ENCODE results near the gene TH.

Gene TH

DNA sequence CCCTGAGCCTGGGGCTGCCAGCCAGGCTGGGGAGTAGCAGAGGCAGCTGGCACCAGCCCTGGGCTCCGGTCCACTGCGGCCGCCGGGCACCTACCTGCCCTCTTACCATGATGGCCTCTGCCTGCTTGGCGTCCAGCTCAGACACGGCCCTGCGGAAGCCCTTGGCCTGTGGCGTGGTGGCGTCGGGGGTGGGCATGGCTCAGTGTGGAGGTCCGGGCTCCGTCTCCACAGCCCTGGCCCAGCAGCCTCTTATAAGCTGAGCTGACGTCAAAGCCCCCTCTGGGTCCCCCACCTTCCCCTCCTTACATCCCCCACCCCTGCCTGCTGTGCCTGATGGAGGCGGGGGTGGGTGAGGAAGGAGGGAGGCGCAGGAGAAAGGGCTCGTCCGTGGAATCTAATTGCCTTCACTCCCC, at the start of gene TH:
TSS of gene TH (minus strand) at position 225 of the 413 bp plus-strand sequence. CDS start at position 196, 29 bp downstream.
- DNase-seq, result no peak

GRCh38 chr11:2221024-2221423, 49.4 kb upstream of the TH start:
- DNase-seq, result no peak

DNA sequence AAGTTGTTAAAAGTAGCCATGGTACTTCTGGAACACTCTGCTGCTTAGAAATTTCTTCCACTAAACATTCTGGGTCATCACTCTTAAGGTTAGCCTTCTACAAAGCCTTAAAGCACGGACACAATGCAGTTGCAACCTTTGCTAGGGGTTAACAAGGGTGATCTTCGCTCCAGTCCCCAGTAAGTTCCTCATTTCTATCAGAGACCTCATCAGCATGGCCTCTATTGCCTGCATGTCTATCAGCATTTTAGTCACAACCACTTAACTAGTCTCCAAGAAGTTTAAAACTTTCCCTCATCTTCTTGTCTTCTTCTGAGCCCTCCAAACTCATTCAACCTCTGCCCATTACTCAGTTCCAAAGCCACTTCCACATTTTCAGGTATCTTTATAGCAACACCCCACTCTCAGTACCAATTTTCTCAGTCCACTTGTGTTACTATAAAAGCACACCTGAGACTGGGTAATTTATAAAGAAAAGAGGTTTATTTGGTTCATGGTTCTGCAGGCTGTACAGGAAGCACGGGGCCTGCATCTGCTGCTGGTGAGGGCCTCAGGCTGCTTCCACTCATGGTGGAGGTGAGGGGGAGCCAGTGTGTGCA, 48.7 kb upstream of the TH start:
- DNase-seq, result no peak

DNA sequence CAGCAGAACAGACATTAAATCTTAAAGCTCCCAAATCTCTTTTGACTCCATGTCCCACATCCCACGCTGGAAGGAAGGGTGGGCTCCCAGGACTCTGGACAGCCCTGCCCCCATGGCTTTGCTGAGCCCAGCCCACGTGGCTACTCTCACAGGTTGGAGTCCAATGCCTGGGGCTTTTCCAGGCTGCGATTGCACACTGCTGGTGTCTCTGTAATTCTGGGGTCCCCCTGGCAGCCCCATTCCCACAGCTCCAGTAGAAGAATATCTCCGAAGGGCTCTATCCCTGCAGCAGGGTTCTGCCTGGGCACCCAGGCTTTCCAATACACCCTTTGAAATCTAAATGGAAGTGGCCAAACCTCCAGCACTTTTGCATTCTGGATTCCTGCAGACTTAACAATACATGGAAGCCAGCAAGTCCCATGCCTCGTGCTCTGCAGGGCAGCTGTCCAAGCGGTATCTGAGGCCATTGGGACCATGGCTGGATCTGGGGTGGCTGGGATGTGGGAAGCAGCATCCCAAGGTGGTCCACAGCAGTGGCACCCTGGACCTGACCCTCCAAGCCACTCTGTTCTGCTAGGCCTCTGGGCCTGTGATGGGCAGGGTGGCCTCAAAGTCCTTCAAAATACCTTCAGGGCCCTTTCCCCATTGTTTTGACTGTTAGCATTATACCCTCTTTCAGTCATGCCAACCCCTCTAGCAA, 47.9 kb upstream of the TH start:
- no peak for DNase-seq

DNA sequence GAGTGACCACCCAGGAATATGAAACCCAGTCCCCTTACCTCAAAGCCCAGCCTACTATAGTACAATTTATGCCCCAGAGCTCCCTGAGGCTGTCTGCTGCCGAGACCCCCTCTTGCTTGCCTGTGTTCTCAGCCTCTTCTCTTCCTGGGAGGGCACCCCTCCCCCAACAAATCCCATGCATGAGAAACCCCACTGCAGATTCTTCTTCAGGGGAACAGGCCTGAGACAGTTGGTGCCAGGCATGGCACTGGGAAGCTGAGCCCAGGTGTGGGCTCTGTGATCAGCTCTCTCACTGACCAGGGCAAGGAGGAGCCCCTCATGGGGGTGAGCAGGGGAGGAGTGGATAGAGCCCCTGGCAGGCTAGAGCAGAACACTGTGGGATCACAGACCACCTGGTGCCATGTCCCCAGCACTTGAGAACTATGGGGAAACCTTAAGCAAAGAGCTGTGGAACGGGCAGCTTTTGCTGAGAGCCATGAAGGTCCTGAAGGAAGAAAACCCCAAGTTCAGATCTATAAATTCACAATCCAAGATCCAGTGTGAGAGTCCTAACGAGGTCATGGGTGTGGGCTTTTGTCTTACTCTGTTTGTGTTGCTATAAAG, 46.5 kb upstream of the TH start:
- no peak for DNase-seq

DNA sequence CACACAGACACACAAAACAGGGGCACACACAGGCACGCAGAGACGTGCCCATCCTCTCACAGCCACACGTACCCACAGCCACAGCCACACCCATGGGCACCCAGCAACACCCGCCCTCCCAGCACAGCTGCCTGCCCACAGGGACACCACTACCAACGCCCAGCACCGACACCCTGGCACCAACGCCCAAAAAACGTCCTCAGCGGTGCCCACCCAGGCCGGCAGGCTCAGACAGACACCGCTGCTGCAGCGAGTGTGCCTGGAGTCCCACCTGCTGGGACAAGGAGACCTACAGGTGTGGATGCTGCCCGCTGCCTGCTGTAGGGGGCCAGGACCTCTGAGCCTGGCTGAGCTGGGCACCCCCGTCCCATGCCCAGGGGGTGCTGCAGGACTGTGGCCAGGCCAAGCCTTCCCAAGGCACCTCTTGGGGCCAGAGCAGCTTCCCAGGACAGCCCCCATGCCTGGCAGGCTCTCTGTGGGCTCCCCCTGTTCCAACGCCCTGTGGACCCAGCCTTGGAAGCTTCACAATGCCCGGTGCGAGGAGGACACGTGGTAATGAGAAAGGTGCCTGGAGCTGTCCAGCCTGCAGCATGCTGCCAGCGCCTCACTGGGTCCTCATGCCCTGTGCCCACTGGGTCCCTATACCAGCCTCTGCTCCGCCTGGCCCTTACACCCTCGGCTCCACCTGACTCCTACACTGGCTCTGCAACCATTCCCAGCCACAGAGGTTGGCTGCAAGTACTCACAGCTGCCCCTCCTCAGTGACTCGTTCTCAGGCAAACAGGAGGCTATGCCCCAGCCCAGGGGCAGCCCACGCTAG, 45.8 kb upstream of the TH start:
- DNase-seq, result no peak

DNA sequence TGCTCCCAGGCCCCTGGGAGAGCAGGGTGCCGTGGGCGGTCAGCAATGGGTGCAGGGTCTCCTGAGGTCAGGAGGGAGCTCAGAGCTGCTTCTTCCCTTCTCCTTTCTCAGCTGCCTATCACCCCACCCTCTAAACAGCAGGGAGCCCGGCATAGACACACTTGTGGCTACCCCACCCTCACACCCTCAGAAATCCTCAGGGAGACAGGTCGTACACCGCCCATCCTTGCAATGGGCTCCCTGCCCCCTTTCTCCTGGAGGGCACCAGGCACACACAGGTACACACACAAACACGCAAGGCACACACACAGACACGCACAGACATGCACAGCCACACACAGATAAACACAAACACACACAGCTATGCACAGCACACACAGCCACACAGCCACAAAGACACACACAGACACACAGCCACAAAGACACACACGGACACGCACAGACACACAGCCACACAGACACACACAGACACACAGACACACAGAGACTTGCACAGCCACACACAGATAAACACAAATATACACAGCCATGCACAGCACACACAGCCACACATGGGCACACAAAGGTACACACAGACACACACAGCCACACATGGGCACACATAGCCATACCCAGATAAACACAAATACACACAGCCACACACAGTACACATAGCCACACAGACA, 44.9 kb upstream of the TH start:
- DNase-seq, result no peak

DNA sequence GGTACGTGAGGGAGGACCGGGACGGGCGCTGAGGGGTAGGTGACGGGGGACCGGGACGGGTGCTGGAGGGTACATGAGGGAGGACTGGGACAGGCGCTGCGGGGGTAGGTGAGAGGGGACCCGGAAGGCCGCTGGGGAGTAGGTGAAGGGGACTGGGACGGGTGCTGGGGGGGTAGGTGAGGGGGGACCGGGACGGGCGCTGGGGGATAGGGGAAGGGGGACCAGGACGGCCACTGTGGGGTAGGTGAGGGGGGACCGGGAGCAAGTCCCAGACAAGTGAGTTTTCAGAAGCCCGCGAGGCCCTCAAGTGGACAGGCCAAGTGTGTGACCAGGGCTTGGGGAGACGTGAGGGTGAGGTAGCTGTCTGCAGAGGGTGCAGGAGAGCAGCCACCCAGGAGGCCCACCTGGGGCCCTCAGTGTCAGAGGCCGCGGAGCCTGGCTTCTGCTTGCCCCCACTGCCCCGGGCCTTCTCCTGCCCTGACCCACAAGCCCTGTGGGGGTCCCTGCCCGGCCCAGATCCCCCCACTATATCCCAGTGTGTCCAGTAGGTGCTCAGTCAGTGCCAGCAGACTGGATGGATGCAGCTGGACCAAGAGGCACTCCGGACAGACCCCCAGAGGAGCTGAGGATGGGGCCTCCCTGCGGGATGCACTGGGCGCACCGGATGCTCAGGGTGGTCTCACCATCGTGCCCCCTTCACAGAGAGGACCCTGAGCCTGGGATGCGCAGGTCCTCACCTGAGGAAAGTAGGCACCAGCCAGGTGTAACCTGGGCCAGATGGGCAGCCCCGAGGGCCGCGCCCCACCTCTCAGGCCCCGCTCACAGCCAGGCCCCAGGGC, 44.2 kb upstream of the TH start:
- DNase-seq, result no peak

DNA sequence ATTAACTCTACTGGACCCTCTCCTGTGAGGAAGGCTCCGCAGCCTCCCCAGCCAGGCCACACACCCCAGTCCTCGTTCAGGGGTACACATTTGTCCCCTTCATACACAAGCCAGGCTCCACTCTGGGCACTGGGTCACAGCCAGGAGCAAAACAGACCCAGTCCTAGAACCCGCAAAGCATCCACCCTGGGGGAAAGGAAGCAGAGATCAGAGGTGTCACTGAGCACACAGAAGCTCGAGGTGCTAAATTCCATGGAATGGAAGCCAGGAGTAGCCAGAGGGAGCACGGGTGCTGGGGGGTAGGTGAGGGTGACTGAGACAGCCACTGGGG, 43.6 kb upstream of the TH start:
- DNase-seq, result peak; percentile 2

DNA sequence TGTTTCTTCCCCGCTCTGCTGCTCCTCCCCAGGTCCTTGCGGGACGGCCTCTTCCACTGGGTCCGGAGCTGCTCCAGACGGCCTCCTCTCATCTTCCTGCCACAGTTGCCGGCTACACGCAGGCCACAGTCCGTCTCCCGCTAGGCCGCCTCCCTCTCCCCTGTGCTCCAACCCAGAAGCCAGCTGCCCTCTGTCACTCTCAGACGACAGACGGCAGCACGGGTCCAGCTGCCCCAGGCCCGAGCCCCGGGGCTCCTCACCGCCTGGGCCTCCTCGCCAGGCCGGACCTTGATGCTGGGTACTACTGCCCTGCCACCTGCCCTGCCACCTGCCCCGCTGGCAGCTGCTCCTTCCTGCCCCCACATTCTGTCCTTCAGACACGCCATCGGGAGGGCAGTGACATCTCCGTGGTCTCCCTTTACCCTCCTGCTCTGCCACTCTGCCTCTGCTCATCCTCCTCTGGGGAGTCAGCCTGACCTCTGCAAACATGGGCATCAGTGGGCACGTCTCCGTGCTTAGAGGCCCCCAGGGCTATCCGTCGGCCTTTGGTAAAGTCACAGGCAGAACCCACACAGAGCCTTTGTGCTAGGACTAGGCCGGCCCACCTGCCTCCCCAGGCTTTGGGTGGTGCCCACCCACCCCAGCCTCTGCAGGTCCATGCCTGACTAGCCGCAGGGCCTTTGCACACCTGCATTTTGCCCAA, 43.1 kb upstream of the TH start:
- DNase-seq, result peak; percentile 2

GRCh38 chr11:2213890-2214526, 42.4 kb upstream of the TH start:
- DNase-seq, result peak; percentile 2

- DNase-seq, result peak; percentile 32
Observed at GRCh38 chr11:2213384-2213842, 41.8 kb upstream of the TH start.

GRCh38 chr11:2212411-2213251, 41.0 kb upstream of the TH start:
- DNase-seq, result peak; percentile 2

DNA sequence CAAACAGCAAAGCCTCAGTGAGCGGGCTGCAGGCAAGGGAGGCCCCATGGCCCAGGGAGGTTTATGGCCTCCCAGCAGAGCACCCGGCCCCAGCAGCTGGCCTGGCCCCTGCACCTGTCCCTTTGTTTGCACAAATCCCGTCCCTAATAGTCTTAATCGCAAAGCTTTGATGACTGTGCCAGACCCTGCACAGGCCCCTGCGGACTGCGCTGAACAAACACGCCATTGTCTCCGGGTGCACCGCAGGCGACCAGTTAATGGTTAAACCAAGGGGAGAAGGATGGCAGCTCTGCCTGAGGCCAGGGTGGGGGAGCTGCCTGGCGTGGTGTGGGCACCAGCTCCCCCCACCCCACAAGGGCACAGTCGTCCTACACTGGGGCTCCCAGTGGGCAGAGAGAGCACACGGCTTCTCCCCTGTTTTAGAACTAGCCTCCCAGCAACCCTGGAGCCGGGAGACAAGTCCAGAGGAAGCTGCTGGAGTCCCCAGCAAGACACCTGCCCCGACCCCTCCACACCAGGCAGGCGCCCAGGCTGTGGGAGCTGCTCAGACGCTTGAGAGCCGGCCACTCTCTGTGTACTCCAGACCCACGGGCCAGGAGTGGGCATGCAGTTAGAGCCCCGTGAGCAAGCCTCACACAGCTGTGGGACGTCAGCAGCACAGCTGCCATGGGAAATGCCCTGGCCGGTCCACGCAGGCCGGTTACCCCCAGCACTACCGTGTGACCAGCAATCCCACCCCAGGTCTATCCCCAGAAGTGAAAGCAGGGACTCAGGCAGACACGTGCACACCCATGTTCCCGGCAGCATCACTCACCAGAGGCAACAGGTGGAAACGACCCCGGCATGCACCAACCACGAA, 39.7 kb upstream of the TH start:
- DNase-seq, result peak; percentile 2

- peak; percentile 3 for DNase-seq
Observed at GRCh38 chr11:2210366-2211112, 38.9 kb upstream of the TH start.

- peak; percentile 2 for DNase-seq
Observed at GRCh38 chr11:2209900-2210321, 38.3 kb upstream of the TH start.

- peak; percentile 3 for DNase-seq
Observed at GRCh38 chr11:2209370-2209801, 37.8 kb upstream of the TH start.

Data from stimulated activated CD4-positive, alpha-beta T cell treated with anti-CD3 and anti-CD28 coated beads, Interleukin-4, amount 100 ng/mL, for 24 hours (primary cell).